ENCODE results near the gene DYNLRB1. TPM values are rescaled to one million over a fixed set of nuclear protein-coding genes. Genes with fewer than 3 reads are reported as not detected.

Gene DYNLRB1
- total RNA-seq, 1 experiment from 2014 or later, result 177 TPM

DNA sequence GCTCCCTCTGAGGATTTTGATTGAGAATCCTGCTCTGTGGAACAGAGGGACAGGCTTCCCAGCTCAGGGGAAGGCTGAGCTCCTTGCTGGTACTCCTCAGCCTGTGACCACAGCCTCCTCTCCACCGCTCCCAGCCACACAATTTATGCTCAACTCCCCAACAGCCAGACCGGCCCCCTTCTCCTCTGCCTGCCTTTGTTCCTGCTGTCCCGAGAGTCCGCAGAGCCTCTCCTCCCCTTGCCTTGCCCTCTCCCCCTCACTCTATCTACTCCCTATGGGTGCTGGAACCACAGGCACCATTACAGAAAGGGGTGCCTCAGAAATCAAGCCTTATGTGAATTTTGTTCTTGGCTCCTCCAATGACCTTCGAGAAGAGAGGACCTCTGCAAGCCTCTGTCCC, 58.2 kb downstream of the DYNLRB1 start:
- BruUV-seq (replicated peaks), result no TSS peak
- ATAC-seq, result no peak
- Histone ChIP-seq H3K27ac (ENCODE audit: low read length) (no peak overlapping the region), H3K9me2 (replicated peaks; ENCODE audit: low read length) (no peaks in the 10 kb centered on the region), H3K4me3 (ENCODE audit: low read length) (no peak overlapping the region), H3K27me3 (ENCODE audit: low read length) (no peaks in the 10 kb centered on the region), H3K9ac (ENCODE audit: low read length) (no peak overlapping the region), H3K4me2 (ENCODE audit: low read length) (no peak overlapping the region), H3K4me1 (ENCODE audit: insufficient read depth, low read length) (peaks cover 16% of the 10 kb centered on the region), H3K79me2 (ENCODE audit: low read length) (no peaks in the 10 kb centered on the region), H3K36me3 (ENCODE audit: low read depth, low read length) (no peaks in the 10 kb centered on the region), H3F3A (ENCODE audit: low read length, unreplicated experiment) (no peaks in the 10 kb centered on the region), H4K20me1 (ENCODE audit: low read length) (no peaks in the 10 kb centered on the region), H2AFZ (ENCODE audit: low read length) (no peak overlapping the region), H3K9me3 (ENCODE audit: low read length) (no peaks in the 10 kb centered on the region)
- intact Hi-C loops (cut with micrococcal nuclease), result no loop called here
- CTCF ChIA-PET, result no interaction called here
- POLR2A ChIA-PET (ENCODE audit: unreplicated experiment), result no interaction called here
- no peak for DNase-seq
- TF ChIP-seq EZH2 (IDR thresholded peaks at IDR 0.05; ENCODE audit: low read length, unreplicated experiment) (no peak), EZH2phosphoT487 (IDR thresholded peaks at IDR 0.05; ENCODE audit: borderline replicate concordance, low read length) (no peak)
- TF ChIP-seq, protein P1, sequence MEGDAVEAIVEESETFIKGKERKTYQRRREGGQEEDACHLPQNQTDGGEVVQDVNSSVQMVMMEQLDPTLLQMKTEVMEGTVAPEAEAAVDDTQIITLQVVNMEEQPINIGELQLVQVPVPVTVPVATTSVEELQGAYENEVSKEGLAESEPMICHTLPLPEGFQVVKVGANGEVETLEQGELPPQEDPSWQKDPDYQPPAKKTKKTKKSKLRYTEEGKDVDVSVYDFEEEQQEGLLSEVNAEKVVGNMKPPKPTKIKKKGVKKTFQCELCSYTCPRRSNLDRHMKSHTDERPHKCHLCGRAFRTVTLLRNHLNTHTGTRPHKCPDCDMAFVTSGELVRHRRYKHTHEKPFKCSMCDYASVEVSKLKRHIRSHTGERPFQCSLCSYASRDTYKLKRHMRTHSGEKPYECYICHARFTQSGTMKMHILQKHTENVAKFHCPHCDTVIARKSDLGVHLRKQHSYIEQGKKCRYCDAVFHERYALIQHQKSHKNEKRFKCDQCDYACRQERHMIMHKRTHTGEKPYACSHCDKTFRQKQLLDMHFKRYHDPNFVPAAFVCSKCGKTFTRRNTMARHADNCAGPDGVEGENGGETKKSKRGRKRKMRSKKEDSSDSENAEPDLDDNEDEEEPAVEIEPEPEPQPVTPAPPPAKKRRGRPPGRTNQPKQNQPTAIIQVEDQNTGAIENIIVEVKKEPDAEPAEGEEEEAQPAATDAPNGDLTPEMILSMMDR (conservative IDR thresholded peaks at IDR 0.05; ENCODE audit: low read depth, low read length), result no peak

DNA sequence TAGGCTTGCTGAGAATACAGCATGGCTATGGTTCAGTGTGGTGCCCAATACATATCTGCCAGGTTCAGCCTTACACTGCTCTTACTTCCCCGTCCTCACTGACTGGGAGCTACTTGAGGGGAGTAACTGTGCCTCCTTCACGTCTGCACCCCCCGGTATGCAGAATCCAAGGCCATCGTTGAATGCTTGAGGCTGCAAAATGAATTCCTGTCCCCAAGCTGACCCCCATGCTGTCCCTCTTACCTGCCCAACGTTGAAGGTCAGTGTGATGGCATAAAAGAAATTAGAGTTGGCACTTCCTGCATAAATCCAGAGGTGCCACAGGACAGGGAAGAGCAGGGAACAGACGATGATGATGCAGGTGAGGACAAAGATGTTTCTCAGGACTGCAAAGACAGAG, 58.6 kb downstream of the DYNLRB1 start:
- ATAC-seq (no peak), DNase-seq (no peak)
- TF ChIP-seq EZH2 (IDR thresholded peaks at IDR 0.05; ENCODE audit: low read length, unreplicated experiment) (no peak), EZH2phosphoT487 (IDR thresholded peaks at IDR 0.05; ENCODE audit: borderline replicate concordance, low read length) (no peak)
- TF ChIP-seq, protein P1 (conservative IDR thresholded peaks at IDR 0.05; ENCODE audit: low read depth, low read length), result no peak
- ChIA-PET POLR2A (ENCODE audit: unreplicated experiment) (no interaction called here), CTCF (no interaction called here)
- Histone ChIP-seq H3K36me3 (ENCODE audit: low read depth, low read length) (no peaks in the 10 kb centered on the region), H3K9me2 (replicated peaks; ENCODE audit: low read length) (no peaks in the 10 kb centered on the region), H3K4me2 (ENCODE audit: low read length) (no peak overlapping the region), H3F3A (ENCODE audit: low read length, unreplicated experiment) (peaks cover 4% of the 10 kb centered on the region), H3K27me3 (ENCODE audit: low read length) (no peaks in the 10 kb centered on the region), H3K4me3 (ENCODE audit: low read length) (no peak overlapping the region), H3K4me1 (ENCODE audit: insufficient read depth, low read length) (peaks cover 21% of the 10 kb centered on the region), H4K20me1 (ENCODE audit: low read length) (no peaks in the 10 kb centered on the region), H3K79me2 (ENCODE audit: low read length) (no peaks in the 10 kb centered on the region), H3K9me3 (ENCODE audit: low read length) (no peaks in the 10 kb centered on the region), H3K27ac (ENCODE audit: low read length) (no peak overlapping the region), H3K9ac (ENCODE audit: low read length) (no peak overlapping the region), H2AFZ (ENCODE audit: low read length) (no peak overlapping the region)
- BruUV-seq (replicated peaks), result no TSS peak
- intact Hi-C loops (cut with micrococcal nuclease), result no loop called here

DNA sequence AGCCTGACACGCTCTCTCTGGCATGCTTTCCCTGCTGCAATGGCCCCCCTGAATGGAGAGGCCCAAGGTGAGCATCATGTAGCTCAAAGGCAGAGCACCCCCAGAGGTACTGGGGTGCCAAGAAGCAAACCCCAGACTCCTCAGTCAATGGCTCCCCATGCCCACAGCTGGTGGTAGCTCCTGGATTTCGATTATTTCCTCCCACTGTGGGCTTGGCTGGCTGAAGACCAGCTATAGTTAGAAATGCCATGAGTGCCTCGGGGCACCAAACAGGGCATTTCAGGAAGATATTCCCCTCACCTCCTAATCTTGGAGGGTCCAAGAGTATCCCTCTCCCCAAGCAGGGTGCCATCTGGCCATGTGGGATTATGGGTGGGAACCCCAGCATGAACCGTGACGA, 59.0 kb downstream of the DYNLRB1 start:
- Histone ChIP-seq H3K9ac (ENCODE audit: low read length) (no peak overlapping the region), H3K4me1 (ENCODE audit: insufficient read depth, low read length) (peaks cover 25% of the 10 kb centered on the region), H3K9me3 (ENCODE audit: low read length) (no peaks in the 10 kb centered on the region), H3K4me2 (ENCODE audit: low read length) (no peak overlapping the region), H3K4me3 (ENCODE audit: low read length) (no peak overlapping the region), H3F3A (ENCODE audit: low read length, unreplicated experiment) (peaks cover 6% of the 10 kb centered on the region), H3K79me2 (ENCODE audit: low read length) (no peaks in the 10 kb centered on the region), H3K27ac (ENCODE audit: low read length) (no peak overlapping the region), H3K36me3 (ENCODE audit: low read depth, low read length) (no peaks in the 10 kb centered on the region), H4K20me1 (ENCODE audit: low read length) (no peaks in the 10 kb centered on the region), H3K9me2 (replicated peaks; ENCODE audit: low read length) (no peaks in the 10 kb centered on the region), H2AFZ (ENCODE audit: low read length) (no peak overlapping the region), H3K27me3 (ENCODE audit: low read length) (no peaks in the 10 kb centered on the region)
- no TSS peak for BruUV-seq (replicated peaks)
- no peak for DNase-seq
- no peak for ATAC-seq
- no peak for TF ChIP-seq EZH2phosphoT487 (IDR thresholded peaks at IDR 0.05; ENCODE audit: borderline replicate concordance, low read length)
- no peak for TF ChIP-seq EZH2 (IDR thresholded peaks at IDR 0.05; ENCODE audit: low read length, unreplicated experiment)
- TF ChIP-seq, protein P1 (conservative IDR thresholded peaks at IDR 0.05; ENCODE audit: low read depth, low read length), result no peak
- CTCF ChIA-PET, result no interaction called here
- POLR2A ChIA-PET (ENCODE audit: unreplicated experiment), result no interaction called here
- intact Hi-C loops (cut with micrococcal nuclease), result no loop called here
